Measurements from ENCODE around the gene CNGB1.

GRCh38 chr16:57918994-57919393, 51.9 kb downstream of the CNGB1 start:
- TF ChIP-seq RAD21 (IDR thresholded peaks at IDR 0.05; ENCODE audit: low read depth) (no peak), MAX (IDR thresholded peaks at IDR 0.05) (no peak), EP300 (IDR thresholded peaks at IDR 0.05; ENCODE audit: borderline replicate concordance) (no peak)
